Measurements from ENCODE around the gene ZNF532. TPM values are rescaled to one million over a fixed set of nuclear protein-coding genes. Genes with fewer than 3 reads are reported as not detected.

ZNF532 gene
- total RNA-seq, 1 experiment from 2014 or later, result 258 TPM

- no peak for DNase-seq
- no peak overlapping the region for H3K4me2 ChIP-seq (ENCODE audit: insufficient read depth, insufficient read length, low read length)
- no peak overlapping the region for H3K18ac ChIP-seq (ENCODE audit: insufficient read length, low read depth, low read length)
- no peaks in the 10 kb centered on the region for H3K9me3 ChIP-seq (ENCODE audit: control insufficient read depth, low read depth, low read length)
- H2BK20ac ChIP-seq (ENCODE audit: low read depth, low read length, poor library complexity, severe bottlenecking), result no peak overlapping the region
- no peak overlapping the region for H3T11ph ChIP-seq (ENCODE audit: low read length)
- no peak overlapping the region for H2BK5ac ChIP-seq (ENCODE audit: insufficient read length, low read length)
- no peak overlapping the region for H3K27ac Mint-ChIP-seq
- H4K5ac ChIP-seq (ENCODE audit: insufficient read length, low read depth, low read length), result no peak overlapping the region
- no peak overlapping the region for H3K4me3 Mint-ChIP-seq
- no peaks in the 10 kb centered on the region for H3K9me3 Mint-ChIP-seq
- H2BK12ac ChIP-seq (ENCODE audit: insufficient read length, low read depth, low read length), result no peak overlapping the region
- H3K4me1 ChIP-seq (ENCODE audit: insufficient read depth, low read length), result no peaks in the 10 kb centered on the region
- H3K23ac ChIP-seq (ENCODE audit: insufficient read length, low read depth, low read length), result no peak overlapping the region
- H3K27me3 Mint-ChIP-seq (ENCODE audit: low read depth), result no peaks in the 10 kb centered on the region
- no peak overlapping the region for H3K4ac ChIP-seq (ENCODE audit: low read depth, low read length)
- H2BK15ac ChIP-seq (ENCODE audit: low read depth, low read length), result no peak overlapping the region
- no peaks in the 10 kb centered on the region for H3K27me3 ChIP-seq (ENCODE audit: insufficient read depth, low read length)
- H3K23me2 ChIP-seq (ENCODE audit: insufficient read length, low read depth, low read length, poor library complexity, severe bottlenecking), result no peaks in the 10 kb centered on the region
- TF ChIP-seq CTCF (conservative IDR thresholded peaks at IDR 0.05), result no peak
- H3K79me2 ChIP-seq (ENCODE audit: insufficient read depth, low read length), result no peaks in the 10 kb centered on the region
- no peak overlapping the region for H3K14ac ChIP-seq (ENCODE audit: insufficient read depth, low read length)
- no peak overlapping the region for H2AK5ac ChIP-seq (ENCODE audit: insufficient read length, low read length)
- H3K56ac ChIP-seq (ENCODE audit: insufficient read length, low read depth, low read length), result no peak overlapping the region
- no peak overlapping the region for H2BK120ac ChIP-seq (ENCODE audit: low read depth, low read length, poor library complexity, severe bottlenecking)
- H3K79me1 ChIP-seq (ENCODE audit: insufficient read depth, low read depth, low read length, poor library complexity, severe bottlenecking), result no peaks in the 10 kb centered on the region
- no peak overlapping the region for H4K8ac ChIP-seq (replicated peaks; ENCODE audit: insufficient read length, low read depth, low read length)
- H3K4me1 Mint-ChIP-seq, result peaks cover 8 to 12% of the 10 kb centered on the region in 2 experiments
- no CpG with 5 or more reads among the region's 5 CpGs for WGBS (ENCODE audit: extremely low coverage, insufficient read length, low lambda C conversion rate)
- H4K91ac ChIP-seq (ENCODE audit: insufficient read length, low read depth, low read length), result no peak overlapping the region
- no peaks in the 10 kb centered on the region for H4K20me1 ChIP-seq (ENCODE audit: control insufficient read depth, insufficient read depth, insufficient read length)
- H2AFZ ChIP-seq (ENCODE audit: low read length), result no peak overlapping the region
- no peak overlapping the region for H3K27ac ChIP-seq (ENCODE audit: insufficient read length, low read depth, low read length)
- no peak overlapping the region for H3K9ac ChIP-seq (ENCODE audit: extremely low read depth, insufficient read length, low read length)
- H3K36me3 Mint-ChIP-seq (ENCODE audit: insufficient read depth in 1 of 3, low read depth in 3 of 3), result no peaks in the 10 kb centered on the region
These were observed 169.3 kb downstream of the ZNF532 start for GRCh38 chr18:59033974-59034373.

Measured in H9 (cell line).